VCaP (cell line): ENCODE measurements around the gene TDP1.

Source experiments
- H3K27ac ChIP-seq: fragments of 450-650 bp; 2 replicates; pipeline ENCODE4 v1.5.1; 2017
- CTCF ChIP-seq: fragments of 450-650 bp; conservative IDR thresholded peaks from 2 replicates; pipeline ENCODE4 v1.5.1; 2017; ENCODE audit warnings: mild to moderate bottlenecking, moderate library complexity

The TDP1 gene

GRCh38 chr14:89992273-89992672, 36.5 kb downstream of the TDP1 start:
- H3K27ac ChIP-seq, result no peak overlapping the region
- TF ChIP-seq CTCF, result no peak

GRCh38 chr14:89996963-89997362, 41.2 kb downstream of the TDP1 start:
- no peak for TF ChIP-seq CTCF
- H3K27ac ChIP-seq, result no peak overlapping the region

GRCh38 chr14:90000935-90001334, 45.2 kb downstream of the TDP1 start:
- H3K27ac ChIP-seq, result no peak overlapping the region
- TF ChIP-seq CTCF, result no peak

- no peak for TF ChIP-seq CTCF
- H3K27ac ChIP-seq, result no peak overlapping the region
These were observed 48.0 kb downstream of the TDP1 start for GRCh38 chr14:90003526-90004307.

GRCh38 chr14:90005441-90005840, 49.7 kb downstream of the TDP1 start:
- TF ChIP-seq CTCF, result no peak
- no peak overlapping the region for H3K27ac ChIP-seq

- no peak overlapping the region for H3K27ac ChIP-seq
- TF ChIP-seq CTCF, result no peak
These were observed 50.3 kb downstream of the TDP1 start for GRCh38 chr14:90005939-90006530.

- TF ChIP-seq CTCF, result no peak
- H3K27ac ChIP-seq, result no peak overlapping the region
These were observed 61.6 kb downstream of the TDP1 start for GRCh38 chr14:90017371-90017770.
